Colonic mucosa (tissue), 4 donors: ENCODE results near the gene DLGAP1. TPM values are rescaled to one million over a fixed set of nuclear protein-coding genes. Genes with fewer than 3 reads are reported as not detected.
"Not testable (repeated sequence)": the region's sequence is repeated elsewhere in the genome, so short reads cannot be mapped to it uniquely, and the experiment has no call there.

Experiments
- DNase-seq: peaks from one replicate; pipeline ENCODE4 v3.0.0-alpha.2; 2020
- H3K27ac ChIP-seq: fragments of 200-600 bp; one replicate; pipeline ENCODE4 v1.8.0; 2021
- H3K27me3 ChIP-seq: fragments of 200-600 bp; one replicate; pipeline ENCODE4 v1.8.0; 2021
- H3K36me3 ChIP-seq: fragments of 200-600 bp; one replicate; pipeline ENCODE4 v1.8.0; 2021
- H3K4me1 ChIP-seq: fragments of 200-600 bp; one replicate; pipeline ENCODE4 v1.8.0; 2021; ENCODE audit warnings: mild to moderate bottlenecking
- H3K4me3 ChIP-seq: fragments of 200-600 bp; one replicate; pipeline ENCODE4 v1.8.0; 2021
- H3K9ac ChIP-seq, 2 donors: one replicate each; pipeline ENCODE4 v1.7.0; 2013; ENCODE audit warnings: control low read depth in 2 of 2, low read depth in 2 of 2, low read length in 2 of 2
- H3K9me3 ChIP-seq: fragments of 200-600 bp; one replicate; pipeline ENCODE4 v1.8.0; 2021
- CTCF ChIP-seq: fragments of 200-600 bp; IDR thresholded peaks from one replicate; pipeline ENCODE4 v1.8.0; 2022; ENCODE audit warnings: antibody characterized with exemption, mild to moderate bottlenecking
- intact Hi-C: fragments of 100-400 bp; cut with DNase I; formaldehyde crosslinking; loops from one replicate; pipeline ENCODE4 v1.14.1; 2022
- total RNA-seq, 2 donors: library from RNA; stranded (reverse); fragmentation: NEBNext Ultra II Directional in 1 of 2; extraction: Animal tissue kit (Norgen Biotek cat#: 25700) in 1 of 2; gene quantifications; one replicate each; pipeline ENCODE4 v1.2.1, GENCODE V29; 2021
- donor health status: healthy.
- donor health status: DM: no; HTN: no; CAD: no.
- donor health status: DM: no; HTN: no; CAD: no.

Gene DLGAP1
- total RNA-seq, 2 donors from 2014 or later: 0.25 to 0.50 TPM

DNA sequence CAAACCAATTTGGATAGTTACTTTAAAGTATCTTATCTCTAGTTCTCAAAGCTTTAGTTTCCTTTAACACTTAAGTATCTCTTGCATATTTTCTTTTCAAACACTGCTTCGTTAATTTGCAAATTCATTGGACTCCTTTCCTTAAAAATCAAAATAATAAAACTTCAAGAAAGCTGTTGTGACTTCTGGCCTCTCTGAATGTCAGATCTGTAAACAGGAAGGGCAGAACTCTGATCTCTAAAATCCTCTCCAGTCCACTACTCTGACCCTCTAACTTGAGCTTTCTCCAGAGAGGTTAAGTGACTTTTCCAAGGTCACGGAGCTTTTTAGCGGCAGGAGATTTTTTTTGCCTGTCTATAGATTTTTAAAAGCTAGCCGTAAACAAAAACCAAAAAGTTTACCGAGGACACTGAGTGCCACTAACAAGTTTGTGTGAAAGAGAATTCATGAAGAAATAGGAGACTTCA is 849.6 kb downstream of the DLGAP1 start:
- Histone ChIP-seq H3K9me3 (no peaks in the 10 kb centered on the region), H3K4me1 (peaks cover 6% of the 10 kb centered on the region), H3K36me3 (no peaks in the 10 kb centered on the region), H3K4me3 (peak overlapping the region; percentile 11), H3K27me3 (no peaks in the 10 kb centered on the region), H3K27ac (peak overlapping the region; percentile 96), H3K9ac (peak overlapping the region; percentile 52 to 97)
- intact Hi-C loops: no loop called here
- DNase-seq: no peak
- no peak for TF ChIP-seq CTCF

- H3K27me3 ChIP-seq: no peaks in the 10 kb centered on the region
Observed at GRCh38 chr18:3604498-3605408, 850.4 kb downstream of the DLGAP1 start.

DNA sequence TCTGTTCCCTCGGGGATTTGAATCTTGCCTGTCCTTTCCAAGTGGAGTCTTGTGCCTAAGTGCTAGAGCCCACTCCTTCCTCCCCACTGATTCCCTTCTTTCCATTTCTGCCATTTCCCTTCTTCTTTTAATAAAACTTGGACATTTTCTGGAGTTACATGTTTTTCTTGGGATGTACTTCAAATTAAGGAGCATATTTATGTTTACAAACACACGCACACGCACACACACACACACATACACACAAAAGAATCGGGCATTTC is 850.9 kb downstream of the DLGAP1 start:
- no peak for TF ChIP-seq CTCF
- Histone ChIP-seq H3K27ac (peak overlapping the region; percentile 96), H3K9ac (peak overlapping the region; percentile 58 to 97), H3K4me3 (peak overlapping the region; percentile 19), H3K36me3 (no peaks in the 10 kb centered on the region), H3K4me1 (peaks cover 6% of the 10 kb centered on the region), H3K27me3 (no peaks in the 10 kb centered on the region), H3K9me3 (no peaks in the 10 kb centered on the region)
- intact Hi-C loops: no loop called here
- no peak for DNase-seq

More at GRCh38 chr18:3604498-3605408, 850.4 kb downstream of the DLGAP1 start:
- peak overlapping the region; percentile 96 for H3K27ac ChIP-seq
- H3K9ac ChIP-seq: peak overlapping the region; percentile 58 to 97
- peaks cover 6% of the 10 kb centered on the region for H3K4me1 ChIP-seq
- intact Hi-C loops: no loop called here
- no peaks in the 10 kb centered on the region for H3K9me3 ChIP-seq
- TF ChIP-seq CTCF: no peak
- no peaks in the 10 kb centered on the region for H3K36me3 ChIP-seq
- DNase-seq: no peak
- H3K4me3 ChIP-seq: peak overlapping the region; percentile 19

- Histone ChIP-seq H3K9me3 (no peaks in the 10 kb centered on the region), H3K27me3 (no peaks in the 10 kb centered on the region), H3K36me3 (no peaks in the 10 kb centered on the region), H3K4me3 (peak overlapping the region; percentile 19), H3K4me1 (peaks cover 6% of the 10 kb centered on the region), H3K27ac (peak overlapping the region; percentile 96), H3K9ac (peak overlapping the region; percentile 58 to 97)
- intact Hi-C loops: no loop called here
- no peak for DNase-seq
- no peak for TF ChIP-seq CTCF
Observed at GRCh38 chr18:3603421-3604234, 851.5 kb downstream of the DLGAP1 start.

DNA sequence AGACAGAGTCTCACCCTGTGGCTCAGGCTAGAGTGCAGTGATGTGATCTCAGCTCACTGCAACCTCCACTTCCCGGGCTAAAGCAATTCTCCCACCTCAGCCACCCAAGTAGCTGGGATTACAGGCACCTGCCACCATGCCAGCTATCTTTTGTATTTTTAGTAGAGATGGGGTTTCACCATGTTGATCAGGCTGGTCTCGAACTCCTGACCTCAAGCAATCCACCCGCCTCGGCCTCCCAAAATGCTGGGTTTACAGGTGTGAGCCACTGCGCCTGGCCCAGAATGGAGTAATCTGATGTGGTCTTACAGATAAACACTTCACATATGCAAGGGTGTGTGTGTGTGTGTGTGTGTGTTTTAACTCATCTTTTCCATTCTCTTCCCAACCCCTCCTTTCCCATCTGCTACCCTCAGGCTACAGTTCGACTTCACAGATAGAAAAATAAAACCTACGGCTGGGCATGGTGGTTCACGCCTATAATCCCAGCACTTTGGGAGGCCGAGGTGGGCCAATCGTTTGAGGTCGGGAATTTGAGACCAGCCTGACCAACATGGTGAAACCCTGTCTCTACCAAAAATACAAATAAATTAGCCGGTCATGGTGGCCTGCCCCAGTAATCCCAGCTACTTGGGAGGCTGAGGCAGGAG is 853.9 kb downstream of the DLGAP1 start:
- H3K9ac ChIP-seq, H3K9me3 ChIP-seq, intact Hi-C loops, DNase-seq, H3K27ac ChIP-seq, H3K36me3 ChIP-seq, H3K27me3 ChIP-seq, H3K4me3 ChIP-seq: not testable (repeated sequence)
- peaks cover 14% of the 10 kb centered on the region for H3K4me1 ChIP-seq
